Fibroblast of villous mesenchyme (primary cell): ENCODE measurements around the gene NR2F2. TPM values are rescaled to one million over a fixed set of nuclear protein-coding genes. Genes with fewer than 3 reads are reported as not detected.

Source experiments
- DNase-seq: peaks from one replicate; pipeline ENCODE4 v3.0.0-alpha.2; 2010; ENCODE audit warnings: low read depth
- H3K4me3 ChIP-seq: 2 replicates; pipeline ENCODE4 v1.5.1; 2011; ENCODE audit warnings: low read depth, mild to moderate bottlenecking, low read length
- CTCF ChIP-seq: IDR thresholded peaks from 2 replicates; pipeline ENCODE4 v1.5.1; 2012; ENCODE audit warnings: low read depth, mild to moderate bottlenecking, low read length; ENCODE audit not compliant: insufficient read depth
- total RNA-seq: library from RNA; depleted of rRNA; stranded (reverse); fragments of >200 nt; gene quantifications from 2 replicates; pipeline ENCODE4 v1.2.3, GENCODE V29; 2012

NR2F2 gene
- total RNA-seq, 1 donor, result 96.3 TPM

DNA sequence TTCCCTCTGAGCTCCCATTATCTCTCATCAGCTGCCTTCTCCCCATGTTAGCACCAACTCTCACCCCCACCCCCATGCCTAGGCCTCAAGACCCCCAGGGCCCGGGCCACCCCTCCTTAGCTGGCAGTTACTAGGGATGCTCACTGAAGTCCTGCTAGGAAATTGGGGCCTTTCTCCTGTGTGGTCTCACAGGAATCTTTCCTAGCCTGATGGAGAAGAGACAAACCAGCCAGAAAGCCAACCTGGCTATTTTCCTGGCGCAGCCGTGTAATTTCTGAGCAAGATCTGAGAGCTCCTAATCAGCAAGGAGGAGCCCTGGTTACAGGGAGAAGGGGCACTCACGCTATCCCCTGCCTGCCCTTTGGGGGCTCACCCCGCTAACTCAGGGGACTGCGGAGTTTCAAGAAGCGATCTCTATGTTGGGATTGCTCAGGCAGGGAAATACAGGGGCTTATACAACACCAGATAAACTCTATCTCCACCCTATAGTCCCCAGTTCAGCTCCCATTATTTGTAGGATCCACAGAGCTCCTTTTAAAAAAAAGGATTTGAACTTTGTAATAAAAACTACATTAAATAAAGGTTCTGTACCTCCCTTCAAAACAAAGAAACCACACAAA is 25.2 kb downstream of the NR2F2 start:
- DNase-seq, result peak; percentile 18
- no peak for TF ChIP-seq CTCF
- peak overlapping the region; percentile 72 for H3K4me3 ChIP-seq

DNA sequence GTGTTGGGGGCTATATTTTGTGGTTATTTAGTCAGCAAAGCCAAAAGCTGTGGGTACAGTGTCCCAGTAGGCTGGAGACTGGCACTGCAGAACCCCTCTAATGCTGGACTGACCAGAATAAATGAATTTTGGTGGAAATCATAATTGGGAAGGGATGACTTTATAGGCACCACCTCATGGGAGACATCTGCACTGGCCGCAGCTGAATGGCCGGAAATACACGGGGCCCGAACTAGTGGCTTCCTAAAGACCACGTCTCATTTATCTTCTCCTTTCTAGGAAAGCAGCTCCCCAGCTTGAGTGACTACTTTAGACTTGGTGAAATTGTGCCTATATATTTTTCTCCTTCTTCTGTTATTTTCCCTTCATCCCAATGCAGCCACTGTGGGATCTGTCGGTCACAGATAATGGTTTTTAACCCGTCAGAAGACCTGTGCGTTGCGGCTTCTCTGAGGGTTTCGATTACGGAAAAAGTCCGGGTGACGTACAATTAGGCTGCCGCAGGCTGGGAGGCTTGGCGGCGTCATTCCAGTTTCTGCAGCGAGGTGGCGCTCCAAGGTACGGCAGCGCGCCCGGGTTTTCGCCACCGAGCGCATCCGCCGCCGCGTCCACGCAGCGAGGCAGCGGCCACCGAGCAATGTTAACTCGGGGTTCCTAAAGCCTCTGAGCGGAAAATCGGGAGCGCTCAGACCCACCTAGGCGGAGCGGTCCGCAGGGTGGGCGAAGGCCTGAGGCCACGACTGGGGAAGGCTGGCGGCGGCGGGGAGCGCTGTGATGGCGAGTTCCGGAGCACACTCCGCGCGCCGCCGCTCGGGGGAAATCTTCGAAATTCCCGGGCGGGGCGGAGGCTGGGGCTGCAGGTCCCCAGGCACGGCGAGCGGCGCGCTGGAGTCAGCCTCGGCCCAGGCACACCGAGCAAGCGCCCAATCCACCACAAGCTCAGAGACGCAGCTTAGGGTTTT is 26.3 kb downstream of the NR2F2 start:
- H3K4me3 ChIP-seq, result peak overlapping the region; percentile 72
- TF ChIP-seq CTCF, result peak; percentile 88
- peak; percentile 94 for DNase-seq

- peak overlapping the region; percentile 72 for H3K4me3 ChIP-seq
- peak; percentile 34 for DNase-seq
- TF ChIP-seq CTCF, result no peak
Measured at GRCh38 chr15:96358001-96358801, 27.7 kb downstream of the NR2F2 start.

GRCh38 chr15:96358821-96359615 is 28.5 kb downstream of the NR2F2 start:
- peak; percentile 32 for DNase-seq
- no peak overlapping the region for H3K4me3 ChIP-seq
- no peak for TF ChIP-seq CTCF

- peak overlapping the region; percentile 63 for H3K4me3 ChIP-seq
- DNase-seq, result peak; percentile 64
- no peak for TF ChIP-seq CTCF
Measured at GRCh38 chr15:96359616-96360521, 29.4 kb downstream of the NR2F2 start.
